Measurements from ENCODE around the gene MAT2A.

GRCh38 chr2:85514323-85514722 lies 24.6 kb upstream of the MAT2A start:
- TF ChIP-seq POLR2A (IDR thresholded peaks at IDR 0.05) (no peak), CTCF (IDR thresholded peaks at IDR 0.05 in 4 of 5, conservative IDR thresholded peaks at IDR 0.05 in 1 of 5) (no peak)
